Measurements from ENCODE around the gene CORO1C. TPM values are rescaled to one million over a fixed set of nuclear protein-coding genes. Genes with fewer than 3 reads are reported as not detected.
A peak's percentile ranks its signal among the peaks of the same experiment; 100 is the strongest.

CORO1C gene
- total RNA-seq, 2 donors from 2014 or later = 361 to 548 TPM

DNA sequence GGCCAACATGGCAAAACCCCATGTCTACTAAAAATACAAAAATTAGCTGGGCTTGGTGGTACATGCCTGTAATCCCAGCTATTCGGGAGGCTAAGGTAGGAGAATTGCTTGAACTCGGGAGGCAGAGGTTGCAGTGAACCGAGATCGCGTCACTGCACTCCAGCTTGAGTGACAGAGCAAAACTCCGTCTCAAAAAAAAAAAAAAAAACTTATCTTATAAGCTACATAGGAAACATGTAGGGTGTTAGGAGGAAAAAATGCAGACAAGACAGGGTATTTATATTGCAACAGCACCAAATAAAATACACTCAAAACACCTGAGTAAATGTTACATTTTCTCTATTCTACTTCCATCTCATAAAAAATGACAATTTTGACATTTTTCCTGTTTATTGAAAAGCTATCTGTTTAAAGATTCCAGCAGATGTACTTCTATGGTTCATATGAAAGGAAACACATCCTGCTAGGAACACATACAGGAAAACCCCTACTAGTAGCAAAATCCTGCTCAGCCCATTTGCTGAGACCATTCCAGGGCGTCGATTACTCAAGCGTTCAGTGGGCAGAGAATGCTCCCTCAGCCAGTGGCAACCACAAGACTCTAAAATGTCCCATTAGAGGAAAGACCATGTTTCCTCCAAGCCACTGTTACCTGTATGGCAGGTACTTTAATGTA lies 19.7 kb downstream of the CORO1C start:
- DNase-seq (ENCODE audit: low spot score) = no peak
- intact Hi-C loops (cut with DNase I) = loop anchor here in 1 of 2 donors (10.0 kb wide), 1 partner anchor 977 kb away; no protein-coding TSS in a partner anchor

DNA sequence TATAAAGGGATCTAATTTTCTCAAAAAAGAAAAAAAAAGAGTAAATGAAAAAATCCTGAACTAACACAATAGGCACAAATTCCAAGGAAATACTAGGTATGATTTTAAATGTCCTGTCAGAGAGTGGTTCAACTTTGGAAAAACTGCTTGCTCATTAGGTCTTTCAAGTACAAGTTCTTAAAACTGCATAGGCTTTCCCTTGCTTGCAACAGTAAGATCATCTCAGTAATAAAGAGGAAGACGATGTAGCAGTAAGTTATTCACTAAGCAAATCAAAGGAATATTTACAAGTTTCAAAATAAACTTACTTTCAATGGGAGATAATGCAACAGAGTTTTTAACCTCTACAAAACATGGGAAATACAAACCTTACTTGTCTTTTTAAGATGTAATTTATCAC lies 21.6 kb downstream of the CORO1C start:
- intact Hi-C loops (cut with DNase I) = loop anchor here in 1 of 2 donors (10.0 kb wide), 1 partner anchor 975 kb away; no protein-coding TSS in a partner anchor
- no peak for DNase-seq (ENCODE audit: low spot score)

DNA sequence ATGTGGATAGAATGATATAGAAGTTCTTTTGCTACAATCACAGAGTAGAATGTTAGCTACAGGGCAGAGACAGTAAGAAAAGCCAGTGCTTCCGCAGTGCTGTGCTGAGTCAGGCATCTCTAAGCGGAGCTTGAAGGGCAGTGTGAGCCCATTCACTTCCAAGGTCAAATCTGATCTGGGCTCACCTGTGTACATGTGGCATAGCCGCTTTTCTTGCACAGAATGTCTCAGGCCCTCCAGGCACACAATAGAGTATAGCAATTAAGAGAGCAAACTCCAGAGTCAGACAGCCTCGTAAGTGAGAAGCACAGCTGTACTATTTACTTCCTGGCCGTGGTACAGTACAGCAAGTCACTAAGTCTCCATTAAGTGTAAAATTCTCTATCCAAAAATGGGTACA lies 26.8 kb downstream of the CORO1C start:
- intact Hi-C loops (cut with DNase I) = no loop called here
- no peak for DNase-seq (ENCODE audit: low spot score)

DNA sequence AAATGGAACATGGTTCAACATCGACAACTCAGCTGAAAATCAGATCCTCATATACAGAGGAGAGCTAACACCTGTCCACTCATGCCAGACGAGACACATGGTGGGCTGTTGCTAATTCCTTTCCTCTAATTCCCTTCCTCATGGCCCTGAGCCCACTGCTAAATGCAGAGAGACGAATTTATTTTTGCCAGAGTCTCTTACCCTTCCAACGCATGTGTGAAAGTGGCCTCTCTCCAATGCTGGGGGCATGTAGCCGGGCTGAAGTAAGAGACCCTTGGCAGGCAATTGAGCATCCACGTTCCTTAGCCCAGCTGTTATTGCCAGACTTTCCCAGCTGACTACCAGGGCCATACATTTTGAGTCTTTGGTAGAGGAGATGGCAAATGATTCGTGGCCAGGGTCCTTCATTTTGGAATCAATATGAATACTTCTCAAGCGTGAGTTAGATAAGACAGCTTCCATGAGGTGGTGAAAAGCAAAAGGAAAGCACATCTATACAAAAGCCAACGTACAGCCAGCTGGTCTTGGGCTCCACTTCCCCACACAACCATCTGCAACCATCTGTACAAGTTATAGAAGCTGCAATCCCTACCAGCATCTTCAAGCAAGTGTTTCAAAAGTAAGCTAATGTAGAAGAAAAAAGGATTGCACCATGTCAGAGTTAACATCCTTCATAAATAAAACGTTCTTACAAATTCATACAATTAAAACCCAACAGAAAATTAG lies 28.6 kb downstream of the CORO1C start:
- intact Hi-C loops (cut with DNase I) = no loop called here
- no peak for DNase-seq (ENCODE audit: low spot score)

DNA sequence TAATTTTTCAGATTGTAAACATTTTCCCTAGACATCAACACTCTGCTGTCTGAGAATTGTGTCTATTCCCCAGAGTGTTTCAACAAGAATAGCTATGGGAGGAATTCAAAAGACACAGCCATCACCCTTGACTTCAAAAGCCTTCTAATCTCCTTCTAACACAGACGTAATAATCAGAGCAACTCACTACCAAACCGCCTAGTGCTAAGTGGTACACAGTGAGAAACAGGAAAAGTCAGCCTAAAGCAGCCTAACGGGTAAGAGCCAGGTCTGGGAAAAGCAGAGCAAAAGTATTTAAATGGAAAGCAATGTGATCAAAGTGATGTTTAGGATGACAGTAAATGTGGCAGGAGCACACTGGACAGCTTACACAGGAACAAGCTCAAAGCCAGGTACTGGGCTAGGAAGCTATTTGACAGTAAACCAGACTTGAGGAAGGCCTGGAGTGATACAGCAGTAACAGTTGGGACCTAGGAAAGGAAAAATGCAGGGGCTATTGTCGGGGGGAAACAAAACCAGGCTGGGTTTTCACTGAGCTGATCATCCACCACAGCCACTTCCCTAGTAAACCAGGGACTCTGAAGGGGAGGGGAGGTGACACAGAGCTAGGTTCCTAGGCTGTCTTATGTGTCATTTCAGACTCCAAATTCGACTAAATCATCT lies 29.4 kb downstream of the CORO1C start:
- intact Hi-C loops (cut with DNase I) = no loop called here
- DNase-seq (ENCODE audit: low spot score) = no peak

DNA sequence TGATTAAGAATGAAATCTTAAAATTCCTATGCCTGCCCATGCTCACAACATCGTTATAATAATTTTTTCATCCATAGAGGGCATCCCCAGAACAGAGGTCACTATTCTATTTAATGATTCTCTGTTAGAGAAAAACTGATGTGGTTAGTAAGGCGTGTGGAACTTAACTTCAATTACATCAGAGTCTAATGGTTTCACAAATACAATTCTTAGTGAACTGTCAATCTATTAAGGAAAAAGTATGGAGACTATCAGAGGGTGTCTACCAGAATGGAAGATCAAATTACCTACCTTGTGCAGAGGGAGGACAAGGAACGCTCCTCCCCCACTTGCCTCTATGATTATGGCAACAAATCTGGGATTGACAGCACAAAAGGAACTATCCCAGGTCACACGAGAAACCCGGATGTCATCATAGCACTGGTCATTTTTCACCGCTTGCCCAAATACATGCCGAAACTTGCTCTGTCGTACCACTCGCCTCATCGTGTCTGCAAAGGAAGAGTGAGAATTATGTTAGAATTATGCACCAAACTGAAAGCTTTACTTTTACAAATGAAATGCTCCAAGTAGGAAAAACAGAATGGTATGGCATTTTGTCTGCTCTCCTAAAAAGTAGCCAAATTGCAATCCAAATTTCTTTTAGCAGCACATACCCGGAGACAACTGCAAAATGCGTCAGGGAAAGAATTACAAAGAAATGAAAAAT lies 30.3 kb downstream of the CORO1C start:
- intact Hi-C loops (cut with DNase I) = no loop called here
- no peak for DNase-seq (ENCODE audit: low spot score)

DNA sequence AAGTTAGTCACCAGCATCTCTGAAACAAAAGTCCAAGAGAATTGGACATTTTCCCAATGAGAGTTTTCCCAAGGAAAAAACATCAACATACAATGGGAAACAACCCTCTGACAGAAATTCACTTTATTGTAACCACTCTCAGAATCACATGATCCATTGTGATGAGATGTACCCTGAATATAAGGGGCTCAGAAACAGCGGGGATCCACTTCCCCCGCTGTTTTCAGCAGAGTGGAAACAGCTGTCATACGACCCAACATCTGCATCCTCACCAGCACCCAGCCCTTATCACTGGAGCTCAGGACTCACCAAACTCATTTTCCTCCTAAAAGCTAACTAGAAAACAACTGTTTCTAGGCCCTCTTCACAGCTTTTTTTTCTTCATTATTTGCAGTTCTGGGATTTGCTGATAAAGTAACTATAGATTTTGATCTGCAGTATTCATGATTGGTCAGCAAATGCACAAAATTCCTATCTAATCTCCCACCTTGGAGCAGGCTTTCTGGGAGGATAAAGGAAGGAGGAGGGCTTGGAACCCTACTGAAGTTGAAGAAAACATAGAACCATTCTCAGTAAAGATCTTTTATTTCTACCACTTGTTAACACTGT lies 31.3 kb downstream of the CORO1C start:
- intact Hi-C loops (cut with DNase I) = no loop called here
- no peak for DNase-seq (ENCODE audit: low spot score)

DNA sequence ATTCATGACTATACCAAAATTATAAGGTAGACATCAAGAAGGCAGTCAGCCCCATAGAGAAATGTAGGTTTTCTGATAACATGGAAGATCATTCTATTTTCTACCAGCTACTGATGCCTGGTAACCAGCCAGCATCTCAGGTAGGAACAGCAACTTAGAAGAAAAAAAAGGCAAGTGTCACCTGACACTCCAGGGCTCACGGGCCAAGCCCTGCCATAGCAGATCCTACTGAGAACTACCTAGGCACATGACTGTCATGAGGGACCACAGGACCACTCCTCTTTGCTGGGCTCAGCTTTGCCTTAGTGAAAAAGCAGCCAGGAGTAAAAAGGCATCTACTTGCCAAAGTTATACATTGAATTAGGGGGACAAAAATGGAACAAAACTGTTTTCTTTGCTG lies 33.4 kb downstream of the CORO1C start:
- no peak for DNase-seq (ENCODE audit: low spot score)
- intact Hi-C loops (cut with DNase I) = no loop called here

DNA sequence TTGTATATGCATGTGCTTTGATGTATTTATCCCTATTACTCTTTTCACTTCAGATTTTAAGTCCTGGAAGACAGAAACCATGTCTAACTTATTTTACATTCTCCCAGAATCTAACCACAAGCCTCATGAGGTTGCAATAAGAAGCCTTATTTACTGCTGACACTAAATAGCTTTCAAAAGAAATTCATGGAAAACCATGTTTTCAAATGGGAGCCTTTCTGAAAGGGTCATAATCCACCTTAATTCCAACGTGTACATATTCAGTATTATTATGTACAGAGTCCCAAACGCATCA lies 34.4 kb downstream of the CORO1C start:
- no peak for DNase-seq (ENCODE audit: low spot score)
- intact Hi-C loops (cut with DNase I) = no loop called here

DNA sequence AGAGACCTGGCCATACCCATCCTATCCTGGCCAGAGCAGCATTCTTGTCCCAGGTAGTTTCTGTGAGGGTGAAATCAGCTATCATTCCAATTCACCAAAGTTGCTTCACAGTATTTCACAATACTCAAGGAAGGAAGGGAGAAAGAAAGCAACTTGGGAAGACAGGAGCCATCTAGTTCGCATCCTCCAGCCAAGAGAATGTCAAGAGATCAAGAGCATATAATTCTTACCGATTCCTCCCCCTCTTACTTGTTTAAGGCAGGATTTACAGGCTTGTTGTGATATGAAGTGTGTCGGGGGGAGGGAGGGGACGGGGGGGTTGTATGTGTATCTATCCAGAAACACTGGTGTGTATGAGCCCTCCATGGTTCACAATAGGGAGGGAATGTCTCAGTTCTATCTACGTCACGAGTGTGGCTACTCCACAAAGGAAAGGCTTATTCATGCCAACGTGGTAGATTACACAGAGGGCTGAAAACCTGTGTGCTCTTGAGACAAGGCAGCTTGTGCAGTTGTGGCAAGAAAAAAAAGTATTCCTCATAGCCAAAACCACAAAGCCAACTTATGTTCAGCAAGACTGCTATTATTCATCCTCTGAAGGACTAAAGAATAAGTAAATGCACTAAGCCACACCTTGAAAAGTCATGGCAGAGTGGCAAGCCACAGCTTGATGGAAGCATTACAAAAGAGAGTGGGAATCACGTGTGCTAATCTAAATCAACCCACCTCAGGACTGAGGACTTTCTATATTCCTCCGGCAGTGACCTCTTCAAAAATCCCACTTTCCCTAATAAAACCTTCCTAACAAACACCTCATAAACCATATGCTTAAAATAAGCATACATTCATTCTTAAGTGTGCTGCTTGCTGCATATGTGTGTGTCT lies 35.0 kb downstream of the CORO1C start:
- no peak for DNase-seq (ENCODE audit: low spot score)
- intact Hi-C loops (cut with DNase I) = no loop called here

DNA sequence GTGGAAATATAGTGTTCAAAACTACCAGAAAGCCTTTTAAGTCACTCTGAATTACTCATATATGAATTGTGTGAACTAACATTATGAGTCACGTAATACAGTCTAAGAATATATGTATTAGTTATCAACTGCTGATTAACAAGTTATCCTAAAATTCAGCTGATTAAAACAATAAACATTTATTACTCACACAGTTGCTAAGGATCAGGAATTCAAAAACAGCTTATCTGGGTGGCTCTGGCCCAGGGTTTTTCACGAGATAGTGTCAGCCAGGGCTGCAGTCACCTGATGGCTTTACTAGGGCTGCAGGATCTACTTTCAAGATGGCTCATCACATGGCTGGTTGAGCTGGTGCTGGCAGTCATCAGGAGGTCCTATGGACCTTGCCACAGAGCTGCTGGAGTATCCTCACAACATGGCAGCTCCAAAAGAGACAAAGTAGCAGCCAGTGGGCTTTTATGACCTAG lies 36.5 kb downstream of the CORO1C start:
- no peak for DNase-seq (ENCODE audit: low spot score)
- intact Hi-C loops (cut with DNase I) = no loop called here

DNA sequence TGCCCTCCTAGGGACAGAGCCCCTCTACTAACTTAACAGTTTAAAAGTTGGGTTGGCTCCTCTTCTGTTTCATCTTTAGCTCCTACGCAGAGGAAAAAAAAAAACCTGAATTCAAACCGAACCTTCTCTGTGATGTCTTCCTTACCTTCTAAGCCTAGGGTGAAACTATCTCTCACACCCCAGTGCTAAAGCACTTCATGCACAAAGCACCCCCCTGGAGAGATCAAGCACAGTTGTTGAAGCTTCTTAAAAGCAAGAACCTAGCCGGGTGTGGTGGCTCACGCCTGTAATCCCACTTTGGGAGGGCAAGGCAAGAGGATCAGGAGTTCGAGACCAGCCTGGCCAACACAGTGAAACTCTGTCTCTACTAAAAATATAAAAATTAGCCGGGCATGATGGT lies 37.6 kb downstream of the CORO1C start:
- DNase-seq (ENCODE audit: low spot score) = no peak

DNA sequence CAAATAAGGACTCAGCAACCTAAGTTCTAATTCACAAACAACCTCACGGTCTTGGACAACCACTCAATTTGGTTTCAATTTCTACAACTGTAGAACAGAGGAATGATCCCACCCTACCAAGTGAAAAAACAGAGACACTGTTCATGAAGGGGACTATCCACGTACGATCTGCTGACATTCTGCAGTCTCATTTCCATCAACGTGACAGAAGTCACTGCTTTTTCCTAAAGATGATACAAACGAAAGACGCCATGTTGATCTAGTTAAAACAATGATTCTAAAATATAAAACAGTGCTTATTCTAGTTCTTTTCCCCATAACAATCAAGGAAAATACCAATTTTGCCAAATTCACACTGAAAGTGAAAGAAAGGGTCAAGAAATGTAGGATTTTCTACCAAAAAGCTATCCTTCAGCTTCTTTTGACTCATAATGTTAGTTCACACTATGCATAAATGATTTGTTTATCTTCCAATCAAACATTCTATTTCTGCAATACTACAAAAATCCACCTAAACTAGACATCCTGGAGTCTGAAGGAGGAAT lies 38.1 kb downstream of the CORO1C start:
- DNase-seq (ENCODE audit: low spot score) = no peak
- intact Hi-C loops (cut with DNase I) = no loop called here

More for the DNA sequence above, 37.6 kb downstream of the CORO1C start:
- intact Hi-C loops (cut with DNase I) = no loop called here

DNA sequence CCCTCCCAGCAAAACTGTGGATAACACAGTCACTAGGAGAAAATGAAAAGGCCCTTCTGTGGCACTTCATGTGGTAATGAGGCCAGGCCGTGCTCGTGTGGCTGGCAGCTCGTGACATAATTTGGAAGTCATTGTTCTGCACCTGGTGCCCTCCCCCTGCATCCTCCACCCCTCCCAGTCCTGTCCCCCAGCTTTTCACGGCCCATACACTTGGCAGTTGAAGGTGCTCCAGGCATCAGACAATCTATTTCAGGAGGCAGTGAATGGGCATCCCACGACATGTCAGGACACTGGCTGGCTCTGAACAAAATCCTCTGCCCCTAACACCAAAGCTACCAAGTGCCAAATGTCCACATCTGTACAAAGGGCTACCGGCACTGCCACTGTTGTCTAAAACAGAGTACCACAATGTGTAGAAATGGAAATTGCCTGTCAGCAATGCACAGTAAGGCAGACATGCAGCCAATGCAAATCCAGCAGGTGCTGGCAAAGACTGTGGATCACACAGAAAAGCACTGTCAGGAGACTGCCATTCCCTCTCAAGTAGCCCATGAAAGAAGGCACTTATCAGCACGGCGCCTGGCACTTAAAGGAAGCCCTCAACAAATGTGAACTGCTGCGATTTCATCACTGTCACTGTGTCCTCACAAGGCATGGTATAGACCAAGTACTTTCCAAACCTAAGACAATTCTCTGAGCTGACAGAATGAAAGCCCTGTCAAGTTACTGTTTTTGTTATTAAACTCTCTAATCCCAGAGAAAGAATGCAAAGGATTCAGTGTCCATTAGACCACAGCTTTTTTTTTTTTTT lies 39.1 kb downstream of the CORO1C start:
- intact Hi-C loops (cut with DNase I) = no loop called here
- no peak for DNase-seq (ENCODE audit: low spot score)

DNA sequence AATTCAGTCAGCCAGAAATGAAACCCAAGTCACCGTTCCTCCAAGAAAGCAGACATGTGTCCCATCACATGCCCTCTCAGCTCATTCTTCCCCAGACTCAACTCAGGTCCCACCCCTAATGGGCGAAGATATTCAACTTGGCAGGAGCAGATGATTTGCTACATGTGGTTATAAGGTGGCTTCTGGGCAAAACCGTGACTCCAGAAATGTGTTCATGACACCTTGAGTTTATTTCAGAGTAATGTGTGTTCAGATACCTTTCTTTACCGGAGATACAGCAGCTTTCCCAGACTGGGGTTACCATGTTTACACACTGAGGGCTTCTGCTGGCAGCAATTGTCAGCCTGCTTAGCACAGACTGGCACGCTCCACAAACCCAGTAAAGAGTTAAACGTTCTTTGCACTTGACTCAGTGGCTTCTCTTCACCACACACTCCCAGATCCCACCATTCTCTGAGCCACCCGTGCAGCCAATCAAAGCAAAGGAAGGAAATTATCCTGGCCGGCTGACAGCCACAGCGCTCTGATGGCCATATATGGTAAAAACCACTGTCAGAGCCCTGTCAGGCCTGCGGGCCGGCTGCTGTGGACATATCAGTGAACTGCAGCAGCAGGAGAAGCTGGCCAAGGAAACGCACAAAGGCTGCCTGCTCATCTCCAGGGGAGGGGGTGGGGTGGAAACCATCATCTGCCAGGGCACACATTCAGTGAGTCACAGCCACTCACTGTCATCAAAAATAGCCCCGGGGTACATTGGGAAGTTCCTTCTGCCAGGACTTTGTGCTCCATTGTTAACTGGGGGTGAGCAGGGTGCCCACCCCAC lies 39.9 kb downstream of the CORO1C start:
- DNase-seq (ENCODE audit: low spot score) = peak; percentile 98
- intact Hi-C loops (cut with DNase I) = no loop called here

DNA sequence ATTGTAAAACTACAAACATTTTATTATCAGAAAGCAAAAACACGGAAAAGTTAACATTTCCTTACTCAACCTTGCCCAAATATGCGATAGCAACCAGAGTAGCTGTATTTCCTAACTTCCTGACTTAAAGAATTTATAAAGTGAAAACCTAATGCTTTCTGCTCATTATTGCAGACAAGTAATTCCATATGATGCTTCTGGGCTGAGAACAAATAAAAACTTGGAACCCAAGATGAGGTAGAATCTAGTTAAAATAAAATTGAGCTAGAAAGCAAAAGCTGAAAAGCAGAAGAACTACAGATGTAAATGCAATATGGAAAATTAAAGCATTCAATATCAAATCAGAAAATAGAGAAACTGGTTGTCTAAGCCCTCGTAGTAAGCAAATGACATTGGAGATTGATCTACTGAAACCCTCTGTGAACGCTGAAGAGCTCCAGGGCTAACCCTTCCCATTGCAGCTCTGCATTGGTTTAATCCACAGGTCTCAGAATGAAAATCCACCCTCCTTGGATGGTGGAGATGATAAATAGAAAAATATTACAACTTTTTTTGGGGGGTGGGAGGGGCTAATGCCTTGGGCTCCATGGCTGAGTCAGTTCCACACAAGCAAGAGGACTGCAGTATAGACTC lies 40.7 kb downstream of the CORO1C start:
- DNase-seq (ENCODE audit: low spot score) = no peak
- intact Hi-C loops (cut with DNase I) = no loop called here

All from posterior vena cava (tissue), 2 donors.